Activated CD8-positive, alpha-beta memory T cell treated with anti-CD3 and anti-CD28 coated beads, Interleukin-2, amount 50 U/mL, for 1 hour (primary cell): ENCODE measurements around the gene DBNDD1.
"Not testable (repeated sequence)": the region's sequence is repeated elsewhere in the genome, so short reads cannot be mapped to it uniquely, and the experiment has no call there.

Experiments used
- DNase-seq: peaks from one replicate; pipeline ENCODE4 v3.0.0-alpha.2; 2020; ENCODE audit errors: extremely low read depth

Gene DBNDD1

GRCh38 chr16:90018652-90019542, at the start of gene DBNDD1:
Gene DBNDD1, minus strand, starts transcription at chr16:90019456. Its CDS starts 115 bp downstream, at chr16:90019341.
- no peak for DNase-seq

- DNase-seq: no peak
Observed at GRCh38 chr16:90061437-90061836, 42.2 kb upstream of the DBNDD1 start.

GRCh38 chr16:90057738-90058173, 38.5 kb upstream of the DBNDD1 start:
- DNase-seq: no peak

GRCh38 chr16:90056521-90056920, 37.3 kb upstream of the DBNDD1 start:
- not testable (repeated sequence) for DNase-seq

- DNase-seq: no peak
Observed at GRCh38 chr16:90055371-90055770, 36.1 kb upstream of the DBNDD1 start.

GRCh38 chr16:90054554-90054953, 35.3 kb upstream of the DBNDD1 start:
- DNase-seq: no peak

GRCh38 chr16:90053902-90054500, 34.7 kb upstream of the DBNDD1 start:
- no peak for DNase-seq

GRCh38 chr16:90050969-90051368, 31.7 kb upstream of the DBNDD1 start:
- DNase-seq: no peak

GRCh38 chr16:90048737-90049330, 29.6 kb upstream of the DBNDD1 start:
- no peak for DNase-seq

- DNase-seq: no peak
Observed at GRCh38 chr16:90048347-90048722, 29.1 kb upstream of the DBNDD1 start.

GRCh38 chr16:90047714-90048346, 28.6 kb upstream of the DBNDD1 start:
- DNase-seq: no peak

GRCh38 chr16:90046971-90047713, 27.9 kb upstream of the DBNDD1 start:
- no peak for DNase-seq

- no peak for DNase-seq
Observed at GRCh38 chr16:90046122-90046970, 27.1 kb upstream of the DBNDD1 start.

GRCh38 chr16:90044111-90044551, 24.9 kb upstream of the DBNDD1 start:
- DNase-seq: no peak

- no peak for DNase-seq
Observed at GRCh38 chr16:90043526-90043925, 24.3 kb upstream of the DBNDD1 start.

- no peak for DNase-seq
Observed at GRCh38 chr16:90042946-90043514, 23.8 kb upstream of the DBNDD1 start.

- no peak for DNase-seq
Observed at GRCh38 chr16:90041896-90042473, 22.7 kb upstream of the DBNDD1 start.

- no peak for DNase-seq
Observed at GRCh38 chr16:90040152-90041023, 21.1 kb upstream of the DBNDD1 start.

- DNase-seq: no peak
Observed at GRCh38 chr16:90037276-90037675, 18.0 kb upstream of the DBNDD1 start.
